ENCODE measurements around the gene ORC1. TPM values are rescaled to one million over a fixed set of nuclear protein-coding genes. Genes with fewer than 3 reads are reported as not detected.

ORC1 gene
- total RNA-seq, 4 donors from 2014 or later = 0.26 to 4.6 (median 0.76) TPM; not detected in 1

- H3K4me1 ChIP-seq = no peaks in the 10 kb centered on the region
- no peaks in the 10 kb centered on the region for H3K36me3 ChIP-seq
- DNase-seq = no peak
- H3K4me3 ChIP-seq = no peak overlapping the region
- no peak overlapping the region for H3K27ac ChIP-seq
- no peaks in the 10 kb centered on the region for H3K27me3 ChIP-seq
- intact Hi-C loops (cut with DNase I; ENCODE audit: low total_unique reads) = no loop called here
- no peak for TF ChIP-seq POLR2A (IDR thresholded peaks at IDR 0.05)
- TF ChIP-seq CTCF (IDR thresholded peaks at IDR 0.05) = no peak
- H3K9me3 ChIP-seq = no peaks in the 10 kb centered on the region
These were observed 9.3 kb upstream of the ORC1 start for GRCh38 chr1:52413410-52413989.

- Histone ChIP-seq H3K9me3 (no peaks in the 10 kb centered on the region), H3K36me3 (no peaks in the 10 kb centered on the region), H3K27me3 (no peaks in the 10 kb centered on the region), H3K4me3 (peak overlapping the region; percentile 87 to 91), H3K4me1 (peaks cover 0 to 6% of the 10 kb centered on the region in 2 donors), H3K27ac (peak overlapping the region; percentile 90 to 91)
- intact Hi-C loops (cut with DNase I; ENCODE audit: low total_unique reads) = no loop called here
- DNase-seq = no peak
- TF ChIP-seq POLR2A (IDR thresholded peaks at IDR 0.05) (no peak), CTCF (IDR thresholded peaks at IDR 0.05) (no peak)
These were observed 734 bp upstream of the ORC1 start for GRCh38 chr1:52404975-52405338.

- Histone ChIP-seq H3K27me3 (no peaks in the 10 kb centered on the region), H3K36me3 (no peaks in the 10 kb centered on the region), H3K4me3 (peak overlapping the region; percentile 87 to 91), H3K4me1 (peaks cover 0 to 6% of the 10 kb centered on the region in 2 donors), H3K27ac (peak overlapping the region; percentile 90 to 91), H3K9me3 (no peaks in the 10 kb centered on the region)
- DNase-seq = no peak
- intact Hi-C loops (cut with DNase I; ENCODE audit: low total_unique reads) = no loop called here
- no peak for TF ChIP-seq CTCF (IDR thresholded peaks at IDR 0.05)
- no peak for TF ChIP-seq POLR2A (IDR thresholded peaks at IDR 0.05)
These were observed 582 bp downstream of the ORC1 start for GRCh38 chr1:52403566-52404115.

- DNase-seq = no peak
- intact Hi-C loops (cut with DNase I; ENCODE audit: low total_unique reads) = no loop called here
- Histone ChIP-seq H3K27me3 (no peaks in the 10 kb centered on the region), H3K4me3 (no peak overlapping the region), H3K27ac (no peak overlapping the region), H3K4me1 (peaks cover 0 to 6% of the 10 kb centered on the region in 2 donors), H3K36me3 (no peaks in the 10 kb centered on the region), H3K9me3 (no peaks in the 10 kb centered on the region)
- no peak for TF ChIP-seq CTCF (IDR thresholded peaks at IDR 0.05)
- no peak for TF ChIP-seq POLR2A (IDR thresholded peaks at IDR 0.05)
These were observed 1.4 kb downstream of the ORC1 start for GRCh38 chr1:52402860-52403240.

- H3K36me3 ChIP-seq = no peaks in the 10 kb centered on the region
- no peak overlapping the region for H3K4me3 ChIP-seq
- no peak for DNase-seq
- TF ChIP-seq POLR2A (IDR thresholded peaks at IDR 0.05) (no peak), CTCF (IDR thresholded peaks at IDR 0.05) (no peak)
- no peaks in the 10 kb centered on the region for H3K9me3 ChIP-seq
- H3K27me3 ChIP-seq = no peaks in the 10 kb centered on the region
- H3K4me1 ChIP-seq = peaks cover 0 to 6% of the 10 kb centered on the region in 2 donors
- intact Hi-C loops (cut with DNase I; ENCODE audit: low total_unique reads) = no loop called here
- H3K27ac ChIP-seq = no peak overlapping the region
These were observed 4.1 kb downstream of the ORC1 start for GRCh38 chr1:52400131-52400530.
